Activated T-helper 1 cell treated with anti-CD3 and anti-CD28 coated beads, Interleukin-12 subunit alpha, Interleukin-12 subunit beta, Interleukin-2, Interleukin-4 antibody, amounts not matched to agents 30 ng/mL and 10 ng/mL and 1 ng/mL, durations not matched to agents 14 hours and 24 hours and 36 hours (primary cell): ENCODE data around the gene TMEM45B. TPM values are rescaled to one million over a fixed set of nuclear protein-coding genes. Genes with fewer than 3 reads are reported as not detected.

Source experiments
- DNase-seq: peaks from one replicate; pipeline ENCODE4 v3.0.0; 2021; ENCODE audit warnings: low spot score
- H3K27ac Mint-ChIP-seq: one replicate; pipeline ENCODE4 v1.8.0; 2021; ENCODE audit warnings: mild to moderate bottlenecking, mixed read lengths
- H3K27me3 Mint-ChIP-seq: one replicate; pipeline ENCODE4 v1.8.0; 2022; ENCODE audit warnings: mild to moderate bottlenecking, moderate library complexity, mixed read lengths; ENCODE audit not compliant: insufficient read depth
- H3K36me3 Mint-ChIP-seq: one replicate; pipeline ENCODE4 v1.8.0; 2021; ENCODE audit warnings: low read depth, mixed read lengths
- H3K4me1 Mint-ChIP-seq: one replicate; pipeline ENCODE4 v1.8.0; 2021; ENCODE audit warnings: low read depth, mixed read lengths
- H3K4me3 Mint-ChIP-seq: one replicate; pipeline ENCODE4 v1.8.0; 2021; ENCODE audit warnings: mild to moderate bottlenecking, moderate library complexity, mixed read lengths
- H3K9me3 Mint-ChIP-seq: one replicate; pipeline ENCODE4 v1.8.0; 2021; ENCODE audit warnings: mixed read lengths
- intact Hi-C: fragments of 100-400 bp; cut with micrococcal nuclease; formaldehyde crosslinking; loops from one replicate; pipeline ENCODE4 v1.15.1; 2024
- total RNA-seq: library from RNA; stranded (reverse); gene quantifications from 2 replicates; pipeline ENCODE4 v1.2.3, GENCODE V29; 2022

Gene TMEM45B
- total RNA-seq, 1 donor from 2014 or later, result 0.26 TPM

- H3K9me3 Mint-ChIP-seq, result no peaks in the 10 kb centered on the region
- no peak overlapping the region for H3K27ac Mint-ChIP-seq
- no peak overlapping the region for H3K4me3 Mint-ChIP-seq
- peaks cover 26% of the 10 kb centered on the region for H3K36me3 Mint-ChIP-seq
- H3K27me3 Mint-ChIP-seq, result no peaks in the 10 kb centered on the region
- no peaks in the 10 kb centered on the region for H3K4me1 Mint-ChIP-seq
- DNase-seq, result no peak
- intact Hi-C loops, result no loop called here
Observed at GRCh38 chr11:129905402-129905801, 89.8 kb downstream of the TMEM45B start.

Other genes starting within 250 kb of the TMEM45B start
- 46.8 and 48.5 TPM in 2 replicates for gene NFRKB, start 79.7 kb downstream of the TMEM45B start, total RNA-seq
- gene PRDM10, start 187.0 kb downstream of the TMEM45B start, total RNA-seq, result 13.6 and 14.5 TPM in 2 replicates